GM23338 (cell line): Measurements from ENCODE around the gene NPTXR. TPM values are rescaled to one million over a fixed set of nuclear protein-coding genes. Genes with fewer than 3 reads are reported as not detected.

ENCODE experiments used
- ATAC-seq: fragments of 200-7000 bp; cut with Tn5 transposase; 3 replicates; pipeline ENCODE4 v1.9.1; 2020
- DNase-seq: peaks from one replicate; pipeline ENCODE4 v3.0.0-alpha.2; 2015; ENCODE audit warnings: low spot score
- H2AFZ ChIP-seq: fragments of 200-600 bp; sonication (generic); 2 replicates; pipeline ENCODE4 v1.8.0; 2016; ENCODE audit warnings: antibody characterized with exemption, mild to moderate bottlenecking, moderate library complexity
- H3F3A ChIP-seq: fragments of 200-600 bp; sonication (generic); replicated peaks from 2 replicates; pipeline ENCODE4 v1.8.0; 2017; ENCODE audit warnings: antibody characterized with exemption, mixed run types, low read depth
- H3K27ac ChIP-seq: fragments of 200-600 bp; sonication (generic); 2 replicates; pipeline ENCODE4 v1.6.1; 2016; ENCODE audit warnings: low read depth
- H3K27me3 ChIP-seq: fragments of 200-600 bp; sonication (generic); 2 replicates; pipeline ENCODE4 v1.8.0; 2016; ENCODE audit warnings: mild to moderate bottlenecking, mixed run types, moderate library complexity; ENCODE audit not compliant: insufficient read depth
- H3K36me3 ChIP-seq: fragments of 200-600 bp; sonication (generic); 2 replicates; pipeline ENCODE4 v1.8.0; 2016; ENCODE audit warnings: mild to moderate bottlenecking; ENCODE audit not compliant: insufficient read depth
- H3K4me1 ChIP-seq: fragments of 200-600 bp; sonication (generic); 2 replicates; pipeline ENCODE4 v1.8.0; 2016; ENCODE audit warnings: mild to moderate bottlenecking, moderate library complexity; ENCODE audit not compliant: insufficient read depth
- H3K4me2 ChIP-seq: fragments of 200-600 bp; sonication (generic); 2 replicates; pipeline ENCODE4 v1.7.1; 2017; ENCODE audit warnings: mixed run types
- H3K4me3 ChIP-seq: fragments of 200-600 bp; sonication (generic); 2 replicates; pipeline ENCODE4 v1.6.1; 2016; ENCODE audit warnings: mixed run types
- H3K79me2 ChIP-seq: fragments of 200-600 bp; sonication (generic); replicated peaks from 2 replicates; pipeline ENCODE4 v1.8.0; 2017; ENCODE audit warnings: mild to moderate bottlenecking; ENCODE audit not compliant: insufficient read depth
- H3K9me2 ChIP-seq: fragments of 200-600 bp; sonication (generic); 2 replicates; pipeline ENCODE4 v1.8.0; 2017; ENCODE audit not compliant: insufficient read depth
- H4K20me1 ChIP-seq: fragments of 200-600 bp; sonication (generic); replicated peaks from 2 replicates; pipeline ENCODE4 v1.8.0; 2017; ENCODE audit warnings: mild to moderate bottlenecking; ENCODE audit not compliant: insufficient read depth
- H3K27ac Mint-ChIP-seq: 2 replicates; pipeline ENCODE4 v1.8.0; 2020; ENCODE audit warnings: inconsistent platforms, mild to moderate bottlenecking, moderate library complexity, mixed read lengths
- H3K27me3 Mint-ChIP-seq: 3 replicates; pipeline ENCODE4 v1.8.0; 2022; ENCODE audit warnings: low read depth, mild to moderate bottlenecking, moderate library complexity, mixed read lengths, inconsistent platforms; ENCODE audit not compliant: insufficient read depth, poor library complexity
- H3K36me3 Mint-ChIP-seq: 3 replicates; pipeline ENCODE4 v1.8.0; 2021; ENCODE audit warnings: low read depth, mild to moderate bottlenecking, inconsistent platforms, moderate library complexity, mixed read lengths
- H3K4me1 Mint-ChIP-seq: 3 replicates; pipeline ENCODE4 v1.8.0; 2020; ENCODE audit warnings: mild to moderate bottlenecking, inconsistent platforms, mixed read lengths
- H3K4me3 Mint-ChIP-seq: 3 replicates; pipeline ENCODE4 v1.8.0; 2021; ENCODE audit warnings: moderate library complexity, mild to moderate bottlenecking, inconsistent platforms, mixed read lengths
- H3K9me3 Mint-ChIP-seq: 3 replicates; pipeline ENCODE4 v1.8.0; 2020; ENCODE audit warnings: moderate library complexity, mild to moderate bottlenecking, inconsistent platforms, mixed read lengths
- CREB1 ChIP-seq: fragments of 250-450 bp; sonication (Bioruptor Pico); IDR thresholded peaks from 2 replicates; pipeline ENCODE4 v1.5.0; 2020; ENCODE audit warnings: low read depth, mild to moderate bottlenecking, moderate library complexity
- ETS1 ChIP-seq: IDR thresholded peaks from 2 replicates; pipeline ENCODE4 v1.6.1; 2016; ENCODE audit warnings: antibody characterized with exemption
- EZH2phosphoT487 ChIP-seq: fragments of 200-600 bp; sonication (generic); IDR thresholded peaks from one replicate; pipeline ENCODE4 v1.8.1; 2018; ENCODE audit warnings: antibody characterized with exemption; ENCODE audit not compliant: unreplicated experiment
- JUNB ChIP-seq: IDR thresholded peaks from one replicate; pipeline ENCODE4 v1.6.1; 2016; ENCODE audit warnings: antibody characterized with exemption; ENCODE audit not compliant: unreplicated experiment
- NANOG ChIP-seq: IDR thresholded peaks from 2 replicates; pipeline ENCODE4 v1.6.1; 2016; ENCODE audit warnings: antibody characterized with exemption, borderline replicate concordance
- POLR2AphosphoS5 ChIP-seq: IDR thresholded peaks from 2 replicates; pipeline ENCODE4 v1.6.1; 2016; ENCODE audit warnings: antibody characterized with exemption, low read depth
- REST ChIP-seq: IDR thresholded peaks from one replicate; pipeline ENCODE4 v1.6.1; 2018; ENCODE audit warnings: antibody characterized with exemption; ENCODE audit not compliant: unreplicated experiment
- STAT1 ChIP-seq: IDR thresholded peaks from one replicate; pipeline ENCODE4 v1.6.1; 2016; ENCODE audit warnings: antibody characterized with exemption; ENCODE audit not compliant: unreplicated experiment
- ZNF114 ChIP-seq: fragments of 250-450 bp; sonication (Bioruptor Pico); IDR thresholded peaks from 2 replicates; pipeline ENCODE4 v1.5.0; 2020; ENCODE audit warnings: mild to moderate bottlenecking, moderate library complexity
- ZNF331 ChIP-seq: fragments of 250-450 bp; sonication (Bioruptor Pico); IDR thresholded peaks from 2 replicates; pipeline ENCODE4 v1.5.0; 2020; ENCODE audit warnings: low read depth, mild to moderate bottlenecking, moderate library complexity
- ZNF462 ChIP-seq: fragments of 250-450 bp; sonication (Bioruptor Pico); IDR thresholded peaks from 2 replicates; pipeline ENCODE4 v1.5.0; 2020; ENCODE audit warnings: mild to moderate bottlenecking, moderate library complexity
- polyA plus RNA-seq: library from polyadenylated mRNA; unstranded; fragments of >200 nt; fragmentation: Nextera tagmentation; extraction: Ambion mirVana; gene quantifications from 2 replicates; pipeline ENCODE4 v1.2.1, GENCODE V29; 2016
- total RNA-seq: library from RNA; depleted of rRNA; stranded (reverse); fragments of >200 nt; shearing (Covaris generic); gene quantifications from 2 replicates; pipeline ENCODE4 v1.2.3, GENCODE V29; 2014

Gene NPTXR
- total and polyA plus RNA-seq, 2 experiments from 2014 or later, result 0.89 to 13.4 TPM

GRCh38 chr22:38819387-38819940 is 24.4 kb downstream of the NPTXR start (continued):
- TF ChIP-seq JUNB (no peak), ZNF331 (CRISPR knock-in tag) (no peak), ZNF114 (CRISPR knock-in tag) (no peak), STAT1 (no peak), EZH2phosphoT487 (no peak), NANOG (no peak), REST (no peak)

GRCh38 chr22:38817196-38817595 is 26.6 kb downstream of the NPTXR start:
- H3K27me3 Mint-ChIP-seq, result peaks cover 12% of the 10 kb centered on the region
- H3K4me1 ChIP-seq, result no peaks in the 10 kb centered on the region
- H3K27me3 ChIP-seq, result no peaks in the 10 kb centered on the region
- DNase-seq (no peak), ATAC-seq (no peak)
- no peak overlapping the region for H3K4me2 ChIP-seq
- no peak overlapping the region for H3K4me3 ChIP-seq
- H3K9me2 ChIP-seq, result no peaks in the 10 kb centered on the region
- H3K4me3 Mint-ChIP-seq, result no peak overlapping the region
- peaks cover 4% of the 10 kb centered on the region; the same call in 2 of the 3 replicates for H3K4me1 Mint-ChIP-seq
- no peak overlapping the region for H3K27ac Mint-ChIP-seq
- H3K79me2 ChIP-seq, result no peaks in the 10 kb centered on the region
- H3K27ac ChIP-seq, result no peak overlapping the region
- no peak overlapping the region for H2AFZ ChIP-seq
- no peaks in the 10 kb centered on the region for H3F3A ChIP-seq
- H3K36me3 Mint-ChIP-seq, result no peaks in the 10 kb centered on the region
- no peaks in the 10 kb centered on the region for H3K36me3 ChIP-seq
- H3K9me3 Mint-ChIP-seq, result no peaks in the 10 kb centered on the region
- no peaks in the 10 kb centered on the region for H4K20me1 ChIP-seq
- no peak for TF ChIP-seq ZNF331 (CRISPR knock-in tag)
- no peak for TF ChIP-seq POLR2AphosphoS5
- no peak for TF ChIP-seq NANOG
- no peak for TF ChIP-seq CREB1
- TF ChIP-seq JUNB, result no peak
- TF ChIP-seq ETS1, result no peak
- TF ChIP-seq EZH2phosphoT487, result no peak
- TF ChIP-seq ZNF462 (CRISPR knock-in tag), result no peak
